ENCODE results near the gene PLCB1. TPM values are rescaled to one million over a fixed set of nuclear protein-coding genes. Genes with fewer than 3 reads are reported as not detected.
"Not testable (repeated sequence)": the region's sequence is repeated elsewhere in the genome, so short reads cannot be mapped to it uniquely, and the experiment has no call there.

Gene PLCB1
- polyA plus RNA-seq, 5 donors: 11.8 to 27.1 (median 19.5) TPM

DNA sequence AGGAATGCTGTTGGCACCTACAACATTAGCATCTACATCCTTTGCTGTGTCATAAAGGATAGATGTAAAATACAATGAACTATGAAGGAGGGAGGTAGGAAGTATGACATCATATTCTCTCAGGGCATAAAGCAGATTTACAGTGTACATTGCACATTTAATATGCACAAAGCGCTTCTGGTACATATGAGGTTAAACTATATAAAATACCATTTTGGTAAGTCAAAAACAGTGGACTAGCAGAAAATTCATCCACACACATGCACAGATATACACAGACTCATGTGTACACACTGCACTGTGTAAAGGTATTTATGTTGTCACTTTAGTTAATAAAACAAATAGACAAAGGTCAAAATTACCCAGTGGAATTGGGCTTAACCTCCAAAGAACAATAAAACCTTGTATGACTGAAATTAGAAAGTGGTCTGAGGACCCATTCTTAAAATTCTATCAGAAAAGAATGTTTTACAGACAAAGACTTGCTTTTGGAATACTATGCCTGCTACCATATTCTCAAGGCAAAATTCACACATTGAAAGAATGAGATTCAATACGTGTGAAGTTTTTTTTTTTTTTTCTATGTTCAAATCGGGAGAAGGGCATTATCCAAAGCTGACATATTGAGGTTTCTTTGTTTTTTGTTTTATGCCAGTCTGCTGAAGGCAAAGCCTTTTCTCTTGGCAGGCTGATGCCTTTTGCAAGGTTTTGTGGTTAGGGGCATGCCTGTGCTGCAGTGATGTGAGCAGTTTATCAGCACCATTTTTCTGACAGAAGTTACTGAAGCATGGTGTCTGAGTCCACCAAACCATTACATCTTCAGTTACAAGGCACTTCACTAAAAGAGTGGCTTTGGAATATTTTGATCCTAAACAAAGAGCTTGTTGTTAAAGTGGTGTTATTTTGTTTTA is 199.0 kb downstream of the PLCB1 start:
- no peak for DNase-seq

GRCh38 chr20:8331740-8332412 is 199.8 kb downstream of the PLCB1 start:
- no peak for DNase-seq

DNA sequence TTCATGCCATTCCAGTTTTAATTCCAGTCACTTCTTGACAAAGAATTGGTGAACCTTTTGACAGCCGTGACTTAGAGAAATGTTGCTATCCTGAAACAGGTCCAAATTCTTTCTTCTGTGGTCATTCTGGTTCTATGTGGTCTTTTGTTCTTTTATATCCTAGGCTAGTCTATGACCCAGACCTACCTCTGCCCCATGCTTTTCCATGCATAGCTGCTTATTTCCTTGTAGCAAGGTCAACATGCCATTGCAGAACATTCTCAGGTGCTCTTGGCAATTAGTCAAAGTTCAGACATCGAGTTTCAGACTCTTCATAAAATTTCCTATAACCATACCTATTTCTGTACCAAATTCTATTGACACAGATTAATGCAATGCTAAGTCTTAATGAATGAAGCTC is 202.6 kb downstream of the PLCB1 start:
- DNase-seq: no peak

DNA sequence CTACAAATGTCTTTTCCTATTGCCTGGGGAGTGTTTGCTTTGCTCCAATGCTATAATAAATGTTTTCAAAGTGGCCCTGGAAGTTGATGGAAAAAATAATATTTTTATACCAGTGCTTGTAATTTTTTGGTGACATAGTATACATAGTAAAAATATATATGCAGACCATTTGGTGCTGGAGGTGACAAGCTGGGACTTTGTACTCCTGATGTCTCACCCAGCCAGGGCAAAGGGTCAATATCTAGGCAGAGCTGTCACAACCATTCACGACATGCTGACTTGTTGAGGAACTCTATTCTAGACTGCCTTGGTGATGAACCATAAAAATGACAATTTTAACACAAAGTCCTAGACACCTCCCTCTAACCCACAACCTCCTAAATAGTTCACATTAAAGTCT is 203.0 kb downstream of the PLCB1 start:
- no peak for DNase-seq

GRCh38 chr20:8335495-8336195 is 203.6 kb downstream of the PLCB1 start:
- DNase-seq: no peak

DNA sequence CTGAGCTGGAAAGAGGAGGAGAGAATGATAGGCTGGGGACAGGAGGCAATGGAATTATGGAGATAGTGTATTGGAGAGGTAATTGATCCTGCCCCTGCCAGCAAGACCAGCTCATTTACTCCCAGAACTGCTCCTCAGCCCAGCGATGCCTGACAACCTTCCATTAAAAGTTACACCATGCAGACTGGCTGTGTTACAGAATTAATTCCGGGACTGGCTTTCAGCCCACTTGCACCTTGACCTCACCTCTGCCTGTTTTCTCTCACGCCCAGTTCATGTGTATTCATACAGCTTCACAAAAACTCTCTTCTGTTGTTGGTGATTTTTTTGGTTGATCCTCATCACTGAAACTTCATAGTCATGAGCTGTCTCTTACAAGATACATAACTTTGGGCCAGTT is 207.3 kb downstream of the PLCB1 start:
- DNase-seq: no peak

GRCh38 chr20:8342391-8342790 is 210.3 kb downstream of the PLCB1 start:
- DNase-seq: no peak

DNA sequence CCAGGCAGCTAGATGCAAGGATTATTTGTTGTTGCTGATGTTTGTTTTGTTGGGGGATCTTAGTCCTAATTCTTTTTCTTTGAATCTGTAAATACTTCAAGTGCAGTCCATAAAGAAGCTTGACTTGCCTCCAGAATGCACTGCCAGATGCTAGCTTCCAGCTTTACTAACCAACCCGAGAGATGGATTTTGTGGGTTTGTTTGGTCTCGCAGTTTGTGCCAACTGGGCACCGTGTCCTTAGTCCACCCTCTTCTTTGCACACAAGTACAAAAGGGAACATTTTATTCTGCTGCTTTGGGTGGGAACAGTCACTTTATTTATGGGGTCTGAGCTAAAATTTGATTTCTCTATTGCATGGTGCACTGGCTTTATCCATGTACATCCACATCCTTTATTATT is 212.0 kb downstream of the PLCB1 start:
- no peak for DNase-seq

- DNase-seq: no peak
Observed at GRCh38 chr20:8344631-8345030, 212.6 kb downstream of the PLCB1 start.

DNA sequence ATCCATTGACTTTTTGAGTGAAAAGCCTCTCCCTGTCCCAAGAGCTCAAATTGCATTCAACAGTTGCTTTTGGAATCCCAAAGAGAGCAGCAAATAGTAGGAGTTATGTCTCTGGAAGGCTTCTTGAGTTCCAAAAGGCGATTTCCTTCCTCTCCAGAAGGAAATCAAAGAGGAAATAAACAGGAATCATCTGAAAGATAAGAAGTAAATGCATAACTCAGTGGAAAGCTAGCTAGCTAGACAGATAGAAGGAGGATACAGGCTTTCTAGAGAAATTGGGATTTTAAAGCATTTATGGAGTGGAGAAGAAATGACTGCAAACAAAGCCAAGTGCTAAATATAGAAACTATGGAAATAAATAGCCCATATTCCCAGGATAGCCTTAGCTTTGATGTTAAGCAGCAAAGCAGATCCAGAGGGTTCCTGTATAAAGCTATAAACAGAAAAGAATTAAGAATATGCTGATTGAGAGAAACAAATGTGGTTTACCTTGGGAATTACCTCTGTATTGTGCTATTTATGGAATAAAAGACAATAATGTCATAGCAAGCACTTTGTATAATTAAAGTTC is 214.7 kb downstream of the PLCB1 start:
- DNase-seq: no peak

GRCh38 chr20:8350225-8350624 is 218.2 kb downstream of the PLCB1 start:
- DNase-seq: not testable (repeated sequence)

- no peak for DNase-seq
Observed at GRCh38 chr20:8352486-8352885, 220.4 kb downstream of the PLCB1 start.

DNA sequence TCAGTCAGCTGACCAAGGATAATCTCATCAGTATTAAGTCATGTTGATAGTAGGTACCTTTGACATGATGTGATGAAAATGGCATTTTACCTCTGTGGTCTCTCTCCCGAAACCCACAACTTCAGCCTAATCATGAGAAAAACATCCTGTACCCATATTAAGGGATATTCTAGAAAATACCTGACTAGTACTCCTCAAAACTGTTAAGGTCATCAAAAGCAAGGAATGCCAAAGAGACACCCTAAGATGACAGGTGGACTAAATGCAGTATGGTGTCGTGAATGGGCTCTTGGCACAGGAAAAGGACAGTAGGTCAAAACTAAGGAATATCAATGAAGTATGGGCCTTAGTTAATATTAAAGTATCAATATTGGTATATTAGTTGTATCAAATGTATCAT is 221.4 kb downstream of the PLCB1 start:
- no peak for DNase-seq

DNA sequence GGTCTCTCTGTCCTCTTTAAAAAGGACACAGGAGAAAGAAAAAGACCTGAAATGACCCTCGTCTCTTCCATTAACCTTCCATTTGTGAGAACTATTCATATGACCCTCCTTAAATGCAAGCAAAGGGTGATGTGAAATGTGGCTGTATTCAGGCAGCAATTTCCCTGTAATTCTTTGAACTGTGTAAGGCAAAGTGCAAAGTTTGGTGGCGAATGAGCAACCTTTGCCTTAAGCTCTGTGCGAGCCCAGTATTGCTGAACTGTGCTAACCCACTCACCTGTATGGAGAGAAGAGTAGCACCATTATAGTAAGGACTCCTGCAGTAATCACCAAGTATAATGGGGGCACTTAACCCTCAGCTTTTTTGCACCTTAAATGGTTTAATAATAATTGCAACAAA is 223.4 kb downstream of the PLCB1 start:
- DNase-seq: no peak

- DNase-seq: no peak
Observed at GRCh38 chr20:8356806-8357205, 224.7 kb downstream of the PLCB1 start.

DNA sequence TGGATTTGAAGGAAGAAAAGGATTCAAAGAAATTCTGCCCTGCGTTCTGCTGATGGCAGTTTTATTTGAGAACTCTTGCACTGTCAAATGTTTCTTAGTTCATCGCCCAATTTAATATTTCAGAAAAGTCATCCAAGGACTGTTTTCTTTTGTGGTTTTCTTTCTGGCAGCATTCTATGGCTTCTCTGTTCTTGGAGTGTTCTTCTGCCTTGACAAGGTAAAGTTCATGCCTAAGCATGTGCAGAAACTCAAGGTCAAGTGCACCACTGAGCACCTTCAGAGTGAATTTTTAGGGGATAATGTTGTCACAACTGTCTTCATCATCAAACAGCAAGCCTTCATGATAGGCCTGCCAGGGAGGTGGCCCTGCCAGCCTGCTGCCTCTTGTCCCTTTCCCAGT is 225.6 kb downstream of the PLCB1 start:
- DNase-seq: no peak

- no peak for DNase-seq
Observed at GRCh38 chr20:8360035-8360434, 228.0 kb downstream of the PLCB1 start.

DNA sequence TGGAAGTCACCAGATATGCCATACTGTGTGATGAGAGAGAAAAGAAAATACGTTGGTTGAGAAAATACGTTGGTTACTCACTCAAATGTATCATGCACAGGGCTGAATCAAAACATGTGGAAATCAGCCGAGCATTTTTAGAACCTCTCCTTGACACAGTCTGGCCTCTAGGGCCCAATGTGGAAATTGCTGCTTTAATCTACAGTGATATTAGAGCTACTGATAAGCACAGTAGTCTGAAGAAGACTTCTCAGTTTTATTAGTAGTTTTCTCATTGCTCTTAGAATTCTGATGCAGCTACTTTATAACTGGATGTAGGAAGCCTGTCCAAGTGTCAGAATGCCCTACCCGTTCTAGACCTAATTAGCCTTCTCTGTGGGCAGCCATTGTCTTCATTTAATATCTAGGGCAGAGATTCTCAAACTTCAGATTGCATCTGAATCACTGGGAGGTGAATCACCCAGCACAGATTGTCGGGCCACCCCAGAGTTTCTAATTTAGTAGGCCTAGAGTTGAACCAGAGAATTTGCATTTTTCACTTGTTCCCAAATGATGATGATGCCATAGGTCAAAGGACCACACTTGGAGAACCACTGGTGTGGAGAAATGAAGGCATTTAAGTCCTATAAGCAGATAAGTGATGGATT is 229.1 kb downstream of the PLCB1 start:
- DNase-seq: no peak

GRCh38 chr20:8361779-8362178 is 229.7 kb downstream of the PLCB1 start:
- no peak for DNase-seq

DNA sequence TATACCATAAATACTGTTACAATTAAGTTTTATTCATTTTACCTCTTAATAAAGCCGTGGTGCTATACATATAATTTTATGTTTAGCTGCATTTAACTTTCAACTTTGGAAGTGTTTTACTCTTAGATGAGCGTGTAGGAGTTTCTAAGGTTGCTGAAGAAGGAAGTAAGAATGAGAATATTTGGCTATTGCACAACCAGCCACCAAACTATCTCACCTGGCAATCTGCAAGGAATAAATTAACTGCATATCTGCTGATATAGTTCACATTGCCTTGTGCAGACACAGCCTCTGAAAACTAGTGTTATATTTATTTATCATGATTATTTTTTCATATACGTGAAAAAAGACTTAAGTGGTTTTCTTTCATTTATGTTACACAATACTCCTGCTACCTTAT is 230.4 kb downstream of the PLCB1 start:
- DNase-seq: no peak

GRCh38 chr20:8363970-8364733 is 232.1 kb downstream of the PLCB1 start:
- no peak for DNase-seq

Measured in right lung (tissue), 5 donors.